ENCODE measurements around the gene MAN2A2.

GRCh38 chr15:90934256-90934948 is 31.3 kb downstream of the MAN2A2 start:
- TF ChIP-seq CTCF (IDR thresholded peaks at IDR 0.05; ENCODE audit: low read depth, low read length, poor library complexity, severe bottlenecking), result peak; percentile 97
- TF ChIP-seq EZH2phosphoT487 (IDR thresholded peaks at IDR 0.05; ENCODE audit: borderline replicate concordance, low read length), result no peak

Data from DOHH2 (cell line).